GM21723 (cell line): ENCODE measurements around the gene PROSER2.
"Not testable (repeated sequence)": the region's sequence is repeated elsewhere in the genome, so short reads cannot be mapped to it uniquely, and the experiment has no call there.

Experiments used
- ATAC-seq: cut with Tn5 transposase; IDR thresholded peaks from one replicate; pipeline ENCODE4 v1.9.1; 2021; ENCODE audit warnings: mild to moderate bottlenecking, moderate library complexity; ENCODE audit not compliant: unreplicated experiment

PROSER2 gene

DNA sequence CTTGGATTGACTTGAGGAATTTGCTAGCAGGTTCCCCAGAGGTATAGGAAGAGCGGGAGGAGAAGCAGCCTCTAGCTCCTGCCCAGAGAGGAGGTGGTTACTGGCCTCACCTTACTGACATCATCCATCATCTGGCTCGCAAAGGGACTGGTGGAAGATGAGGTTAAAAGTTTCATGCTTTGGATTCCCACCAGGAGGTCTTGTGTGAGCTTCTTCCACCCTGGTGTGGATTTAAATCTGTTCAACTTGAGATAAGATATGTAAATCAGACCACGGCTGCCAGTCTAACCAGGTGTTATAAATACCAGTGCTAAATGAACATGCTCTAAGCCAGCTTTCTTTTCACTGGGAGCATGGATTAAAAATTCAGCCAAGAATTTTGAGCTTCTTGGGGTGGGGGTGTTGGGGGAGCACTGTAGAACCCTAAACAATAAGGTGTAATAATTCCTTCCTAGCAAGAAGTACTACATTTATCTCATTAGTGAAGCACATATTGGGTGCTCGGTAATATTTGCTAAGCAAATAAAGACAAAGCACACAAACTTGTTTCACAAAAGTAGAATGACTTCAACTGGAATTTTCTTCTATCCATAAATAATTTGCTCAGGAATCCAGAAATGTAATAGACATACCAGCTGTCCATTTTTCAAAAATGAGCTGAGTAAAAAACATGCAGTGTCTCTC is 7.8 kb downstream of the PROSER2 start:
- no peak for ATAC-seq

DNA sequence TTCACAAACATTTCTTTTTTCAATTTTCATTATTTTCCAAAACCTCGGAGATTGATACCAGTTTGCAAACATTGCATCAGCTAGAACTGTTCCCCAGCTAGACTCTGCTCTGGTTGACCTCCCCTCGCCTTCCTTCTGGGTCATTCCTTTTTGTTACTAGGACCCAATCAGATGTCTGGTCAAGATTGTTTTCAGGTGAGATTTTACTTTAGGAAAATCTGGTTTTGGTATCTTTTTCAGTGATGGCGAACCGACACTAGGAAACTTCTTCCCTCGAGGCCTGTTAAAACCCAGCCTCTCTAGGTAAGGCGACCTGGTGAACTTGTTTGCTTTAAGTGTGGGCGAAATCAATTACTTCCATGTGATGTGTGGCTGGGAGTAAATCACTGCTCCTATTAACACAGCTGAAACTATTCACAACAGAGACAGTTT is 8.4 kb downstream of the PROSER2 start:
- no peak for ATAC-seq

DNA sequence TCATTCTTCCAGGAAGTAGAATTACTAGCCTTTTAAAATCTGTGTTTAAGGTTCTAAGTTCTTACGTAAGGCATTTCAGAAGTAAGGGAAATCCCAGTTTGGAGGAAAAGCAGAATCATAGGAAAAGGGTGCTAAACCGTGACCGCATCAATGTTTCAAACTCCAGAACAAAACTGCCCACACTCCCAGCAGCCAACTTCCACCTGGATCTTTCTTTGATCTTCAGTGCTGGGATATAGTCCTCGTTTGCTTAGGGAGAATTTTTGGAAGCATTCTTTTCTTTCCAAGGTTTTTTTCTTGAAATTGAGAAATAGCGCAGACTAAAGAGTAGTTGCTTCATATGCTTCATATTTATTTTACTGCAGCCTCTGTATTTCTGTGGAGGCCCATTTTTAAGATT is 8.9 kb downstream of the PROSER2 start:
- ATAC-seq = no peak

DNA sequence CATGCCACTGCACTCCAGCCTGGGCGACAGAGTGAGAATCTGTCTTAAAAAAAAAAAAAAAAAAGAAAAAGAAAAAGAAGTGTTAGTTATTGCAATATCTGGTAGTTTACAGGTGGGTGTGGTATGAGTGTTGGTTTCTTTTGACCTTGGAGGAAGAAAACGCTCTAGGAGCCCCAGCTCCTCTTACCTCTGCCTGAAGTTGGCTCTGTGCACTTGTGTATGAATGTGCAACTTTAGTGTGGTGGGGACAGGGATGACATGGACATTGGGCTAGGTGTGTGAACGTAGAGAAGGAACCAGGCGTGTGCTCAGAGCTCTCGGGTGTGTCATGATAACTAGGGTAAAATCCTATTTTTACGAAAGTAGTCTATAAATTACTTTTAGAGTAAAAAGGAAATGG is 11.9 kb downstream of the PROSER2 start:
- no peak for ATAC-seq

DNA sequence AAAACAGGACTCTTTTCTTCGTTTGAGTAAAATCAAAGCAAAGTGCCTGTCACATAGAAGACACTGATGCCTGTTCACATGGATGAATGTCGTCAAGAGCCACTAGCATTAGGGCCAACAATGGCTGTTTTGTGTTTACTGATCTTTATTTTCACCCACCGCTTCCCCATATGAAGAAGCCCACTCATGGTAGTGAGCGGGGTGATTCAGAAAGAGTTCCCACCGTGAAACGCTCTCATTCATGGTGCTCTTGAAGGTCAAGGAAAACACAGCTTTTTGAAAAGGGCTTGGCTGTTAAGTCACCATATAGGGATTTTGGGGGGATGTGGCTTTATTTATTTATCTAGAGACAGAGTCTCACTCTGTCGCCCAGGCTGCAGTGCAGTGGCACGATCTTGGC is 12.5 kb downstream of the PROSER2 start:
- no peak for ATAC-seq

DNA sequence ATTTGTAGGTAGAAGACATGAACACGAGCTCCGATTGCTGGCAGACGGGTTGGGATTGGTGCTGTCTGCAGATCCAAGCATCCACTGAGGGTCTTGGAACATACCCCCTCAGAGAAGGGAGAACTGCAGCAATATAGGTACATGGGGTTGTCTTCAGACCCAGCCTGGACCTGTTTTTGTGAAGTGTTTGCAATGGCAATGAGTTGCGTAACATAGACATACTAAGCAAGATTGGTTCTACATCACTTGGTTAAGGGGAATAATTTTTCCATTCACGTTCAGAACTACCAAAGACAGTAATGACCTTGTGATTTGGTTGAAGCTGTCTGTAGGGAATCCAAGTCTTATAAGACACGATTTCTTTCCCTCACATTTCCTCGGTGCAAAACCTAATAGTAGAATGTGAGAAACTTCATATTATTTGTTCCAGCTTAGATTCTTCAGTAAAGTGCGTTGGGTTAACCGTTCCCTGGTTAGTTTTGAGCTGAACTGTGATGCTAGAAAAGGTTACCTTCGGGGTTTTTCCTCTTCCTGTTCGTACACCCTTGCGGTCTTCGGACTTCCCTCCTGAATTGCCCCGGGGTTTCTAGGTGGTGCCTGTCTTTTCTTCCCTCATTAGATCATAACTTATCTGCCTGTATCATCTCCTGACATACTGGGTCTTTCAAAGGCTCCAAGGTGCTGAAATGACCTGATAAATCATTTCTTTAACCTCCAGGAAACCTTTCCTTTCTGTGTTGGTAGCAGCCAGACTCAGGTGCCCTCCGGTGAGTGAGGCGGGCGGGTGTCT is 14.4 kb downstream of the PROSER2 start:
- no peak for ATAC-seq

DNA sequence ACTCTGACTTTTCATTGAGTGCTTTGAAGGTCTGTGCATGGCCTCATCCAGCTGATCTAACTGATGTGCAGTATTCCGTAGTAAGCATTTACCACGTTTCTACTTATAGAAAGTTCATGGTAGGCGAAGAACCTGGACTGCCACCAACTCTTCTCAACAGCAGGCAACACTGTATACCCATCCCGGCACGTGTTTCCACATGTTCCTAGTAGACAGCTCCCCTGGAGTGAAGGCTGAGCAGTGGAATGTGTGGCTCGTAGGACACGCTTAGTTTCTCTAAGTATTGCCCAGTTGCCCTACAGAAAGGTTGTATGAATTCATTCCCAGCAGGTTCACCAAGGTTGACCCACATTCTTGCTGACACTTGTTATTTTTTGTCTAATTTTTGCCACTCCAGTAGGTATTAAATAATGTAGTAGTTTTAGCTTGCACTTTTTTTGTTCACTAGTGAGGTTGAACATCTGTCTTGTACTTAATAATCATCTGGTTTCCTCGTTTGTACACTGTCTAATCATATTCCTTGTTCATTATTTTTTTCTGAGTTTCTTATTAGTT is 15.2 kb downstream of the PROSER2 start:
- no peak for ATAC-seq

DNA sequence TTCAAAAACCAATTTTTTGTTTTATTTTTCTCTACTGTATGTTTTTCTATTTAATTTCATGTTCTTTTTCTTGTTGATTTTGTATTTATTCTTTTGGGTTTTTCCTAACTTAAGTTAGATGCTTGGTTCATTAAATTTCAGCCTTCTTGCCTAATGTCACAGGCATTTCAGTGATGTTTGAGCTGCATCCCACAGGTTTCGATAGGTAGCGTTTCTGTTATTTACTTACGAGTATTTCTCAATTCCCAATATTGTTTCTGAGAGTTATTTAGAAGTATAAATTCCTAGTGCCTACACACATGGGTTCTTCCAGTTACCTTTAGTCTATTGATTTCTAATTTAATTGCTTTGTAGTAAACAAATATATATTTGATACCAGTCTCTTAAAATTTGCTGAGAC is 18.2 kb downstream of the PROSER2 start:
- no peak for ATAC-seq

DNA sequence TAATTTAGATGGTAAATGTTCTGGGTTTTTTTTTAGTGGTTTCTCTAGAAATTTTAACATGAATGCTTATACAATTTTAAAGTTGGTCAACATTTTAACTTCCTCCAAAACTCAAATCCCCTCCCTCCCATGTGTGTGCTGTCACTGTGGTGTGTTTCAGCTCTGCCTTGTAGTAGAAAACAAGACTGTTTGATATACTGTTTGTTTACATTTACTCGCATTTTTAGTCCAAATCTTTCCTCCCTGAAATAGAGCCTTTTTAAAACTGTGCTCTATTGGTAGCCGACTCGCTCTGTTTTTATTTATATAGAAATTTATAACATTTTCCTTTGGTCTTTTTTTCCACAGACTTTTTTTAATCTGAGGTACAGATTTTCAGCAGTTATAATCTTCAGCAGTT is 19.3 kb downstream of the PROSER2 start:
- no peak for ATAC-seq

DNA sequence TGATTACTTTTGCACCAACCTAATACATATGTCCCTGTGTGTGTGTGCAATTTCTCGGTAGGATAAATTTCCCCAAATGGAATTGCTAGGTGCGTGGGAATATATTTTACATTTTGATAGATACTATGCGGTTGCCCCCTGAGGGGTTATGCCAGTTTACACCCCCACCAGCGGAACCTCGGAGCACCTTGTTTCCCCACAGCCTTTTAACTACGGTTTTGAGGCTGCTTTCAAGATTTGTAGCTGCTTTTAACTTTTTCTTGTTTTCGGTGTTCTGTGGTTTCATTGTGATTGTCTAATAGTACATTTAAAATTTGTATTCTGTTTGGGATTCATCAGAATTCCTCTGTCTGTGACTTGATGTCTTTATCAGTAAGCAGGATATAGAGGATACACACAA is 22.0 kb downstream of the PROSER2 start:
- ATAC-seq = no peak

DNA sequence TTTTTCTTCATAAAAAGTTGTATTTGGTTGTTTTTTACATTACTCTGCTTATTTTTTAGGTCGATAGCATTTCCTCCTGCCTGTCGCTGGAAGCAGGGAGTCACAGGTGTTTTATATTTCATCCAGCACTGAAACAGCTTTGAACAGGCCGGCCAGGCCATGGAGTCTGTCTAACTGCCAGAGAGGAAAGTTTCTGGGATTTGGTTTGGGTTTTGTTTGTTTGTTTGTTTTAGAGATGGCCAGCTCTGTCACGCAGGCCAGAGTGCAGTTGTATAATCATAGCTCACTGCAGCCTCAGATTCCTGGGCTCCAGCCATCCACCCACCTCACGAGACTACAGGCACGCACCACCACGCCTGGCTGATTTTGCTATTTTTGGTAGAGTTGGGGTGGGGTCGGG is 23.4 kb downstream of the PROSER2 start:
- no peak for ATAC-seq

DNA sequence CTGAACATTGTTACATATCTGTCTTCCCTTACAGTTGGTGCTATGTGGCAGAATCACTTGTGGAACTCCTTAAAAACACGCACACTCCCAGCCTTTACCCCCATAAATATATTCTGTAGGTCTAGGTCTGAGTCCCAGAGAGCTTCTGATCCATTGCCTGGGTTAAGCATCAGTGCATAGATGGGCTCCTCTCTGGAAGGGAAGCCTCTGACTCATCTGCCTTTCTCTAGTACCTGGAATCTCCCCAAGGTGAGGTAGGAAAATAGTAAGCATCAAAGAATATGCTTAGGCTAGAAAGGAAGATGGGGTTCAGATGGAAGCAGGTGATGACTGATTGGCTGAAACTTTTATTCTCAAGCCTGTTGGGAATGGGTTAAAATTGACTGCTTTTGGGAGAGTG is 26.1 kb downstream of the PROSER2 start:
- ATAC-seq = no peak

DNA sequence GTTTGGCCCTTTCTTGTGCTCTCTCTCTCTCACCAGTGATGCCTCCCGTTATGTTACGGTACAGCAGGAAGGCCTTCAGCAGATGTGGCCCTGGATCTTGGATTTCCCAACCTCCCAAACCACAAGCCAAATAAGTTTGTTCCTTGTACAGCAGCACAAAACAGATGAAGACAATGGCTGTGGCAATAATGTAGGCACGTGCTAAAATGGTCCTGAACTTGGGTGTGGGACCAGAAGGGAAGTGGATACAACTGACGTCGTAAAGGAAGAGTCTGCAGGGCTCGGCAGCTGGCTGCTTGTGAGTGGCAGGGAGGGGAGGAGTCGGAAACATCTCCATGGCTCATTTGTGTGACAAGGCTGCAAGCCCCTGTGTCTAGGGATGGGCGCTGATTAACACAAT is 26.8 kb downstream of the PROSER2 start:
- ATAC-seq = no peak

DNA sequence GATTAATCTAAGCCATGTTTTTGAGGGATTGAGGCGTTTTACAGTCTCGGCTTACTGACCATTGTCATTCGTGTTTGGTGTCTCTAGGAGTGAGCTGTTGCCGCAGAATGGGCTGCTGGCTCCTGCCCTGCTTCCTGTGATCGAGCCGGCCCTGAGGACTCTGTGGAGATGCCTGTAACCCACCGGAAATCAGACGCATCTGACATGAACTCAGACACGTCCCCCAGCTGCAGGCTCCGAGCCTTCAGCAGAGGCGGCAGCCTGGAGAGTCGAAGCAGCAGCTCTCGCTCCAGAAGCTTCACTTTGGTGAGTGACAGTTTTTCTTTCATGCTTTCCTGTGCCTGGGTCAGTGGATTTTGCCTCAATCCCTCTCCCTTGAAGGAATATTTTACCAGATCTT is 28.8 kb downstream of the PROSER2 start:
- ATAC-seq = no peak

DNA sequence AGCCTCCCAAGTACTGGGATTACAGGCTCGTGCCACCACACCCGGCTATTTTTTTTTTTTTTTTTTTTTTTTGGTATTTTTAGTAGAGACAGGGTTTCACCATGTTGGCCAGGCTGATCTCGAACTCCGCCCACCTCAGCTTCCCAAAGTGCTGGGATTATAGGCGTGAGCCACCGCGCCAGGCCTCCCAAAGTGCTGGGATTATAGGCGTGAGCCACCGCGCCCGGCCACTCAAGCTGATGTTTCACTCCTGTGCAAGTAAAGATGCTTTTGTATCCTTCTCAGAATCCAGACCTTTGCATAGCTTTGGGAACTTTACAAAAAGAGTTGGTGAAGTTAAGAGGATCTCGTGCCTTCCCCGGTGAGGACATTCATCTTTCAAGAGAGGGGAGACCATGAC is 29.5 kb downstream of the PROSER2 start:
- not testable (repeated sequence) for ATAC-seq

DNA sequence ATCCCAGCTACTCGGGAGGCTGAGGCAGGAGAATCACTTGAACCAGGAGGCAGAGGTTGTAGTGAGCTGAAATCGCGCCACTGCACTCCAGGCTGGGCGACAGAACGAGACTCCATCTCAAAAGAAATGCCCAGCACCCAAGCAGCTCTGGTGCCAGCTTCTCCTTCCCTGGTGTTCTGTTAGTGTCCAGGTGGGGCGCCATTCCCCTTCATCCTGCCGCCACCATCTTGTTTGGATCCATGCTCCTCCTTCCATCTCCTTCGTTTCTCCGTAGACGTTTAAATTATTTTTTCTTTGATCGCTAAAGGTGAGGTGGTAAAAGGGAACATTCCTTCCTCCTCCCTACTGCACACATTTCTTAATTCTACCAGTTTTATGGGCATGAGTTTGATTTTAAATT is 30.3 kb downstream of the PROSER2 start:
- no peak for ATAC-seq

DNA sequence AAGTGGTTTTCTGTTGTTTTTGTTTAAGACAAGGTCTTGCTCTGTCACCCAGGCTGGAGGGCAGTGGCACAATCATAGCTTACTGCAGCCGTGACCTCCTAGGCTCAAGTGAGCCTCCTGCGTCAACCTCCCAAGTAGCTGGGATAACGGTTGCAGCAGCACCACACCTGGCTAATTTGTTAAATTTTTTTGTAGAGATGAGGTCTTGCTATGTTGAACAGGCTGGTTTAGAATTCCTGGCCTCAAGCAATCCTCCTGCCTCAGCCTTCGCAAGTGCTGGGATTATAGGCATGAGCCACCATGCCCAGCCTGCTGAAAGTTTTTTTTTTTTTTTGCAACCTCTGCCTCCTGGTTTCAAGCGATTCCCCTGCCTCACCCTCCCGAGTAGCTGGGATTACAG is 31.1 kb downstream of the PROSER2 start:
- ATAC-seq = no peak

DNA sequence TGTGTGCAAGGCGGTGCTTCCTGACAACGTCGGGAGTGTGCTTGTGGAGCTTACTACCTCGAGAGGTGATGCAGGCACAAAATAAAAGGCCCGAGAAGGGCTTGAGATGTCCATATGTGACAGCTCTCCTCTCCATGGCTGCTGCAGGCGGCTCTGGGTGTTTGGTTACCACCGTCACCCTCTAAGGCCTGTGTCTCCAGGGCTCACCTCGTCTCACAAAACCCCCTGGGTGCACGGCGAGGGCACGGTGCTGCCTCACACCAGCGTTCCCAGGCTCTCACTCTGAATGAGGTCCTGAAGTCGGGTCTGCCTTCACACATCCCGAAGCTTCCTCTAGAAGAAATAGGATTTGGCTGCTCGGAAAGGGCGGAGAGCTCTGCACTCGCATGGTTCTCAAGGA is 32.9 kb downstream of the PROSER2 start:
- ATAC-seq = no peak

DNA sequence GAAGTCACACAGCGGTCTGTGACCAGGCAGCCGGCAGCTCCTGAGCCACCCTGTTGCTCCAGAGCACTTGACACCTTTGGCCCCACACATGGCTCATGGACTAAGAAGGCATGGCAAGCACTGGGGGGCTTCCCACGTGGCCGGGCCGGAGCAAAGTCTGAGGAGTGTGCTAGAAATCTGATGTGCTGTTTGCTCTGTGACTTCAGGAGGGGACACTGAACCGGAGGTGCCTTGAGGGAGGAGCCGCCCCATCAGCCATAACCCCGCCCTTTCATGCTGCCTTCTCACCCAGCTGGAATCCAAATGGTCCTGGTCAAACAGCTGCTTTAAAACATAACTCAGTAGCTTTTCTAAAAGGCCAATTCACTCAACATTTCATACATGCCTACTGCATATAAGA is 33.5 kb downstream of the PROSER2 start:
- ATAC-seq = no peak

DNA sequence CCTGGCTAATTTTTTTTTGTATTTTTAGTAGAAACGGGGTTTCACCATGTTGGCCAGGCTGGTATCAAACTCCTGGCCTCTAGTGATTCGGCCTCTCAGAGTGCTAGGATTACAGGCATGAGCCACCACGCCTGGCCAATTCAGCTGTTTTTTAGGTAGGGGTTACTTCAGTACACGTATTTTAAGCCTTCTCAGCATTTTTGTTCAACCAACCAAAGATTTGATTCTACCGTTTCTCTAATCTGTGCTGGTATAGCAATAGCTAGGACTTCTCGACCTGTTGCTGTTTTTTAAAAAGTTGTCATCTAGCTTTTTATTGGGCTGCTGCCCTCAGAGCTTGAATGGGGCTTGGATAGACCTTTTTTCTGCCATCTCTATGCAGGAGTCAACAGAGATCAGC is 34.9 kb downstream of the PROSER2 start:
- no peak for ATAC-seq

DNA sequence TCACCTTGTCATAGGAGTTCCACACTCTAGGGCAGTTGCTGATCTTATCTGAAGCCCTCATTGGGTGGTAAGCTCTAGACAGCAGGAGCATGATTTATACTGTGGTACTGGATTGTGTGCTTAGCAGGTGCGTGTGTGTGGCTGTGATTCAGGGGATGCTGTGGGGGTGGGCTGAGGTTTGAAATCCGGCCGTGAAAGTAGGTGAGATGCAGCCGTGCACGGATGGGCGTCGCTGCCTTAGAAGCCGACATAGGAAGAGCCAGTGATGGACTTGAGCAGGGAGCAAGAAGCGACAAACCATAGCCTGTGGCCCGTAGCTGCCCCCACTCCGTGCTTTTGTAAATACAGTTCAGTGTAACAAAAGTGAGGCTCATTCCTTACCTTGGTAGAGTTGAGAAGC is 38.2 kb downstream of the PROSER2 start:
- ATAC-seq = no peak

DNA sequence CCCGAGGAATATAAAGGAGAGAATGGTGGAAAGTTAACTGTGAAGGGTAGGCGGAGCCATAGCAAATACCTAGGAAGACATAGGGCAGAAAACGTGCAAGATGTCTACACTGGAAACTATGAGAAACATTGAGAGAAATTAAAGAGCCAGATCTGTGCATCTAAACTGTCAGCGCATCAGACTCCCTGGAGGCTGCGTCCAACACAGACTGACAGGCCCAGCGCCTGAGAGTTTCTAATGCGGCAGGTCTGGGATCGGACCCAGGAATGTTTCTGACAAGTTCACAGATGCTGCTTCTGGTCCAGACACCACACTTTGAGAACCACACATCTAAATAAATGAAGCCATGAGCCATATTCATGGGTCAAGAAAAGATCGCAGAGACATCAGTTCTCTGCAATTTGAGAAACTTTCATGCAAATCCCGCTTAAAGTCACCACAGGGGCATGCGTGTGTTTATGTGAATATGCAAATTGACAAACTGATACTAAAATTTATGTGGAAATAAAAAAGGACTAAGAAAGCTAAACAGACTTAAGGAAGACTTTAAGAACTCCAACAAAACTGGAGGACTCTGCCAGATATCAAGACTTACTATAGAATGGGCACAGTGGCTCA is 38.8 kb downstream of the PROSER2 start:
- no peak for ATAC-seq
